Measurements from ENCODE around the gene KLK11. TPM values are rescaled to one million over a fixed set of nuclear protein-coding genes. Genes with fewer than 3 reads are reported as not detected.

The KLK11 gene
- total RNA-seq, 1 experiment from 2014 or later: not detected

DNA sequence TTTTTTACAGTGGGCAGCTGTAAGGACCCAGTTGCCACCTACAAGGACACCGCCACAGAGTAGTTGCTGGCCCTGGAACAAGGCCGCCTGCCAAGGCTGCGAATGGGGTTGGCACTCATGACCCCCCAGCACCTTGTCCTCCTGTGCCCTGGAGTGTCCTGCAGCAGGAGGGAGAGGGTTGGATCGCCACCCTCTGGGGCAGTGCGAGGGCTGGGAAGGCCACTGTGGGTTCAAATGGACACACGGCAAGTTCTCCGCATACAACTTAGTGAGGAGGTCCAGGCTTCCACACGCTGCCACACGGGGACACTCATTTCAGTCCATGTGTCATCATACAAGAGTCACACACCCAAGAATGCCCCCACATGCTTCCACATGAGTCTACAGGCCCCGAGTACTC is 26.0 kb downstream of the KLK11 start:
- no peak for TF ChIP-seq SIN3A (IDR thresholded peaks at IDR 0.05; ENCODE audit: borderline replicate concordance, insufficient read depth, low read depth, low read length)
- no peak for TF ChIP-seq POLR2AphosphoS5 (IDR thresholded peaks at IDR 0.05; ENCODE audit: low read depth, low read length)
- no peak for TF ChIP-seq TCF7L2 (IDR thresholded peaks at IDR 0.05; ENCODE audit: low read depth, low read length)
- TF ChIP-seq CTCF (IDR thresholded peaks at IDR 0.05): no peak
- TF ChIP-seq, protein P1, sequence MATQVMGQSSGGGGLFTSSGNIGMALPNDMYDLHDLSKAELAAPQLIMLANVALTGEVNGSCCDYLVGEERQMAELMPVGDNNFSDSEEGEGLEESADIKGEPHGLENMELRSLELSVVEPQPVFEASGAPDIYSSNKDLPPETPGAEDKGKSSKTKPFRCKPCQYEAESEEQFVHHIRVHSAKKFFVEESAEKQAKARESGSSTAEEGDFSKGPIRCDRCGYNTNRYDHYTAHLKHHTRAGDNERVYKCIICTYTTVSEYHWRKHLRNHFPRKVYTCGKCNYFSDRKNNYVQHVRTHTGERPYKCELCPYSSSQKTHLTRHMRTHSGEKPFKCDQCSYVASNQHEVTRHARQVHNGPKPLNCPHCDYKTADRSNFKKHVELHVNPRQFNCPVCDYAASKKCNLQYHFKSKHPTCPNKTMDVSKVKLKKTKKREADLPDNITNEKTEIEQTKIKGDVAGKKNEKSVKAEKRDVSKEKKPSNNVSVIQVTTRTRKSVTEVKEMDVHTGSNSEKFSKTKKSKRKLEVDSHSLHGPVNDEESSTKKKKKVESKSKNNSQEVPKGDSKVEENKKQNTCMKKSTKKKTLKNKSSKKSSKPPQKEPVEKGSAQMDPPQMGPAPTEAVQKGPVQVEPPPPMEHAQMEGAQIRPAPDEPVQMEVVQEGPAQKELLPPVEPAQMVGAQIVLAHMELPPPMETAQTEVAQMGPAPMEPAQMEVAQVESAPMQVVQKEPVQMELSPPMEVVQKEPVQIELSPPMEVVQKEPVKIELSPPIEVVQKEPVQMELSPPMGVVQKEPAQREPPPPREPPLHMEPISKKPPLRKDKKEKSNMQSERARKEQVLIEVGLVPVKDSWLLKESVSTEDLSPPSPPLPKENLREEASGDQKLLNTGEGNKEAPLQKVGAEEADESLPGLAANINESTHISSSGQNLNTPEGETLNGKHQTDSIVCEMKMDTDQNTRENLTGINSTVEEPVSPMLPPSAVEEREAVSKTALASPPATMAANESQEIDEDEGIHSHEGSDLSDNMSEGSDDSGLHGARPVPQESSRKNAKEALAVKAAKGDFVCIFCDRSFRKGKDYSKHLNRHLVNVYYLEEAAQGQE (IDR thresholded peaks at IDR 0.05; ENCODE audit: insufficient read depth in 1 of 2, low read depth in 2 of 2, low read length in 1 of 2): no peak
- DNase-seq (ENCODE audit: low read depth, low spot score): no peak
- ChIA-PET POLR2A (no interaction called here), CTCF (interaction anchor here (0.5 kb wide), 1 partner anchor 70 kb away, joined by 3 read pairs; no protein-coding TSS in a partner anchor)
- in situ Hi-C loops (cut with HindIII; ENCODE audit: low pct_unique_long_range_greater_than_20kb, low sequenced_read_pairs): no loop called here
- intact Hi-C loops (cut with micrococcal nuclease; ENCODE audit: unreplicated experiment): no loop called here
- no peak overlapping the region for H3K27ac ChIP-seq (ENCODE audit: low read length)
- no peaks in the 10 kb centered on the region for H3K27me3 ChIP-seq (ENCODE audit: control insufficient read depth, insufficient read depth, low read length)
- no peaks in the 10 kb centered on the region for H3K4me1 ChIP-seq (ENCODE audit: control insufficient read depth, insufficient read depth, low read length)
- H3K4me3 ChIP-seq (ENCODE audit: low read depth in 2 of 2, low read length in 2 of 2): no peak overlapping the region
- H3K9me3 ChIP-seq (ENCODE audit: control insufficient read depth, insufficient read depth, low read depth, low read length): no peaks in the 10 kb centered on the region
- no peaks in the 10 kb centered on the region for H3K36me3 ChIP-seq (ENCODE audit: control insufficient read depth, insufficient read depth, low read length)
- no peak for ATAC-seq
- no TSS peak for BruUV-seq (replicated peaks)

GRCh38 chr19:50998686-50999085 is 27.7 kb downstream of the KLK11 start:
- no peaks in the 10 kb centered on the region for H3K9me3 ChIP-seq (ENCODE audit: control insufficient read depth, insufficient read depth, low read depth, low read length)
- H3K27me3 ChIP-seq (ENCODE audit: control insufficient read depth, insufficient read depth, low read length): no peaks in the 10 kb centered on the region
- no TSS peak for BruUV-seq (replicated peaks)
- H3K4me1 ChIP-seq (ENCODE audit: control insufficient read depth, insufficient read depth, low read length): no peaks in the 10 kb centered on the region
- H3K4me3 ChIP-seq (ENCODE audit: low read depth in 2 of 2, low read length in 2 of 2): no peak overlapping the region
- in situ Hi-C loops (cut with HindIII; ENCODE audit: low pct_unique_long_range_greater_than_20kb, low sequenced_read_pairs) (no loop called here), intact Hi-C loops (cut with micrococcal nuclease; ENCODE audit: unreplicated experiment) (no loop called here)
- DNase-seq (ENCODE audit: low read depth, low spot score) (no peak), ATAC-seq (no peak)
- POLR2A ChIA-PET: no interaction called here
- no peaks in the 10 kb centered on the region for H3K36me3 ChIP-seq (ENCODE audit: control insufficient read depth, insufficient read depth, low read length)
- CTCF ChIA-PET: no interaction called here
- TF ChIP-seq, protein P1 (IDR thresholded peaks at IDR 0.05; ENCODE audit: insufficient read depth in 1 of 2, low read depth in 2 of 2, low read length in 1 of 2): no peak
- TF ChIP-seq TCF7L2 (IDR thresholded peaks at IDR 0.05; ENCODE audit: low read depth, low read length) (no peak), CTCF (IDR thresholded peaks at IDR 0.05) (no peak), SIN3A (IDR thresholded peaks at IDR 0.05; ENCODE audit: borderline replicate concordance, insufficient read depth, low read depth, low read length) (no peak), POLR2AphosphoS5 (IDR thresholded peaks at IDR 0.05; ENCODE audit: low read depth, low read length) (no peak)
- H3K27ac ChIP-seq (ENCODE audit: low read length): no peak overlapping the region

All from Panc1 (cell line).